ENCODE data around the gene LARGE2.

LARGE2 gene

DNA sequence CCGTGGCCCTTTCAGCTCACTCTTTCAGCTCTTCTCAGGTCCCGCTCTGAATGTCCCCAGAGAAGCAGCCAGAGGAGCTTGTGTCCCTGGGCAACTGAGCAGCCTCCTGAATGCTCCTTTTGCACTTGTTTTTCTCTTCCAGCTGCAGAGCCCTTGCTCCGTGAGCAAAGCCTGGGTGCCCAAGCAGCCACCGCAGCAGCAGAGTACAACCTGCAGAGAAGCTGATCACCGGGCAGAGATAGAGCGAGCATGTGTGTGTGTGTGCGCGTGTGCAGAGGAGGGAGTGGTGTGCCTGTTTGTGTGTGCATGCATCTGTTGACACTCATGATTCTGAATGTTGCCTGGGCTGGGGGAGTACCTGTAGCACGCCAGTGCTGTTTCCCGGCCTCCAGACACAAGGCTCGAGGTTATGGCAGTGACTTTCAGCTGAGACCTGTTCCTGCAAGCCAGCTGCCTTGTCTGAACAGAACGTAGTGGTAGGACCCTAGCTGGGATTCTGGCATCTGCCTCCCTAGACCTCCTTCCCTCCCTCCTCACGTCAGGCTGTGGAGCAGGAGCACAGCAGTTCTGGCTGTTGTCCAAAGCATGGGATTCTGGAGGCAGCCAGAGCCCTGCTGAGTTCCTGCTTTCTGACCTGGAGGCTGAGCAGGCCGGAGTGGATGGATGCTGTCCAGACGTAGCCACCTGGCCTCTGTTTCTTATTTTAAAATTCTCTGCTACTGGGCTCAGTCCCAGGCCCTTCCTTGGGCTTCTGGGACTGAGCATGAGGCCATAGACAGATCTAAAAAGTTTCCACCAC, 41.5 kb upstream of the LARGE2 start:
- Histone ChIP-seq H3K4me3 (ENCODE audit: low read depth, low read length) (no peak overlapping the region), H3K36me3 (peaks cover 3% of the 10 kb centered on the region), H3K9me3 (ENCODE audit: severe bottlenecking) (no peaks in the 10 kb centered on the region), H3K27ac (no peak overlapping the region), H3K27me3 (ENCODE audit: insufficient read depth, low read depth, severe bottlenecking) (no peaks in the 10 kb centered on the region)
- DNase-seq: no peak
- TF ChIP-seq, protein P1, sequence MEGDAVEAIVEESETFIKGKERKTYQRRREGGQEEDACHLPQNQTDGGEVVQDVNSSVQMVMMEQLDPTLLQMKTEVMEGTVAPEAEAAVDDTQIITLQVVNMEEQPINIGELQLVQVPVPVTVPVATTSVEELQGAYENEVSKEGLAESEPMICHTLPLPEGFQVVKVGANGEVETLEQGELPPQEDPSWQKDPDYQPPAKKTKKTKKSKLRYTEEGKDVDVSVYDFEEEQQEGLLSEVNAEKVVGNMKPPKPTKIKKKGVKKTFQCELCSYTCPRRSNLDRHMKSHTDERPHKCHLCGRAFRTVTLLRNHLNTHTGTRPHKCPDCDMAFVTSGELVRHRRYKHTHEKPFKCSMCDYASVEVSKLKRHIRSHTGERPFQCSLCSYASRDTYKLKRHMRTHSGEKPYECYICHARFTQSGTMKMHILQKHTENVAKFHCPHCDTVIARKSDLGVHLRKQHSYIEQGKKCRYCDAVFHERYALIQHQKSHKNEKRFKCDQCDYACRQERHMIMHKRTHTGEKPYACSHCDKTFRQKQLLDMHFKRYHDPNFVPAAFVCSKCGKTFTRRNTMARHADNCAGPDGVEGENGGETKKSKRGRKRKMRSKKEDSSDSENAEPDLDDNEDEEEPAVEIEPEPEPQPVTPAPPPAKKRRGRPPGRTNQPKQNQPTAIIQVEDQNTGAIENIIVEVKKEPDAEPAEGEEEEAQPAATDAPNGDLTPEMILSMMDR (IDR thresholded peaks at IDR 0.05; ENCODE audit: low read depth, low read length): no peak

DNA sequence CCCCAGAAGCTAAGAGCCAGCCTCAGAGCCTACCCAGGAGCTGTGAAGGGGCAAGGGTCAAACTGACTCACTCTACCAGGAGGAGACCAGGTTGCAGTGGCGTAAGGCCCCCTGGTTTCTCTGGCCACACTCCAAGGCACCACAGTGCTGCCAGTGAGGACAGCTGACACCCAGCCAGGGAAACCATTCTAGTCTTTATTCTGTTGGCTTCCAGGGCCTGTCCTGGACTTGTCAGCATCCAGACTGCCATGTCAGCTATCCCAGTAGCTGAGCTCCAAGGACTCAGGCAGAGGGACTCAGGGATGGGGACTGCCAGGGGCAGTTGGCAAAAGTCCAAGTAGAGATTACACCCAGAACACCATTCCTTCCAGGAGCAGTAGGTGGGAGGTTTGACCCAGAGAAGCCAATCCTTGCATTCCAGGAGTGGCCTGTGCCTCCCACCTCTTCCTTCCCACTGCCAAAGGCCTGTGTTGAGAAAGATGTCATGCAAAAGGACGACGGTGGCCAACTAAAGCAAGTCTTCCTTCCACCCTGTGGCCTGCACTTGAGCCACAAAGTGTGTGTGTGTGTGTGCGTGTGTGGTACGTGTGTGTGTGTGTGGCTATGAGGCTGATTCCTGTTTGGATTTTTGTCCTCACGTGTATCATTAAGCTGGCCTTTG, 40.6 kb upstream of the LARGE2 start:
- Histone ChIP-seq H3K9me3 (ENCODE audit: severe bottlenecking) (no peaks in the 10 kb centered on the region), H3K4me3 (ENCODE audit: low read depth, low read length) (no peak overlapping the region), H3K36me3 (peaks cover 3% of the 10 kb centered on the region), H3K27me3 (ENCODE audit: insufficient read depth, low read depth, severe bottlenecking) (no peaks in the 10 kb centered on the region), H3K27ac (no peak overlapping the region)
- TF ChIP-seq, protein P1 (IDR thresholded peaks at IDR 0.05; ENCODE audit: low read depth, low read length): no peak
- no peak for DNase-seq

DNA sequence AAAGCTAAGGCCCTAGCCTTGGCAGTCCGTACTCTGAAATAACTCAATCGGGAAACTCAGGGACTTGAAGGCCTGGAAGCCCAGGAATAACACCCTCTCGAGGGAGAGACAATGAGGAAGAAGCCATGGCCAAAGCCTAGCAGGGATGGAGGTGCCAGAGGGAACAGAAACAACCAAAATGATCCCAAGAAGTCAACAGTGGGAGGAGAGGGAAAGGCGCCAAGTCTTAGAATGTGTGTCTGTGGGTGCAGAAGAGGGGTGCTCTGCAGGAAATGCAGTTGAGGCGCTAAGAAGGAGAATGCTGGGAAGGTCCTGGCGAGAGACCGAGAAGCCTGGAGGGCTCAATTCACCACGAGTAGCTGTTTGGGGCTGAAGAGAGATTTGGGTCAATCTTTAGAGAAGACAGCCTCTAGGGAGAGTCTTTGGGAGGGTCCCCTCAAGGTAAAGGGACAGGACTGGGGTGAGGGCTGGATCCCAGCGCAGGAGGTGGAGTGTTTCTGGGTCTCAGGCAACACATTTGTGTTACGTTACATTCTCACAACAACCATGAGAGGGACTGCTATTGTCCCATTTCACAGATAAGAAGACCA, 37.8 kb upstream of the LARGE2 start:
- DNase-seq: no peak
- TF ChIP-seq, protein P1 (IDR thresholded peaks at IDR 0.05; ENCODE audit: low read depth, low read length): no peak
- Histone ChIP-seq H3K9me3 (ENCODE audit: severe bottlenecking) (no peaks in the 10 kb centered on the region), H3K27ac (peak overlapping the region; percentile 64; the same call in 1 of the 2 replicates), H3K4me3 (ENCODE audit: low read depth, low read length) (no peak overlapping the region), H3K27me3 (ENCODE audit: insufficient read depth, low read depth, severe bottlenecking) (no peaks in the 10 kb centered on the region), H3K36me3 (peaks cover 9% of the 10 kb centered on the region)

DNA sequence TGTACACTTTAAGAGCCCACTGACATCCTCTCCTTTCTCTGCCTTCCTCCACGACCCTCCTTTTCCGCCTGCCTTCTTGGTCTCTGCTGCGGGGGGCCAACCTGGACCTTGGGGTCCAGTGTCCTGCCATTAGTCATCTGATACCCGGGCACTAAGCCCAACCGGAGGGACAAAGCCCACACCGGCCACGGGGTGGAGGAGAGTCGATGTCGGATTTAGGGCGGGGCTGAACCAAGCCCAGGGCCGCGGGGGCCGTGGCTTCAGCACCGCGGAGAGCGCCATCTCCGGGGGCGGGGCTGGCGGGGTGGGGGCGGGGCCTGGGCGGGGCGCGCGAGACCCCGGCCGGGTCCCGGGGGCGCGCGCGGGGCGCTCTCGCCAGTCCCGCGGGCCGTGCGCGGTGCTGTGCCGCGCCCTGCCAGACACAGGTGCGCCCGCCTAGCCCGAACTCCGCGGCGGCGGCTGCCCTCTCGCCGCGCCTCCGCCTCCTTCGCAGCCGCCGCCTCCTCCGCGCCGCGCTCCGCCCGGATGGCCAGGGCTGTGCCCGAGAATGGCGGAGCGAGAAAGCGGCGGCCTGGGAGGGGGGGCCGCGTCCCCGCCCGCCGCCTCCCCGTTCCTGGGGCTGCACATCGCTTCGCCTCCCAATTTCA, 37.1 kb upstream of the LARGE2 start, which contains the start of gene MAPK8IP1:
Gene MAPK8IP1, plus strand, starts transcription at position 378 of the 647 bp plus-strand sequence. Its CDS starts 170 bp downstream, at position 548.
- peak within 1 kb of the TSS; percentile 81 for H3K4me3 ChIP-seq (ENCODE audit: low read depth, low read length)
- no peaks in the 10 kb centered on the region for H3K27me3 ChIP-seq (ENCODE audit: insufficient read depth, low read depth, severe bottlenecking)
- DNase-seq: peak; percentile 80
- TF ChIP-seq, protein P1 (IDR thresholded peaks at IDR 0.05; ENCODE audit: low read depth, low read length): no peak
- no peaks in the 10 kb centered on the region for H3K9me3 ChIP-seq (ENCODE audit: severe bottlenecking)
- peak within 1 kb of the TSS; percentile 65 for H3K27ac ChIP-seq
- peaks cover 9% of the 10 kb centered on the region for H3K36me3 ChIP-seq

DNA sequence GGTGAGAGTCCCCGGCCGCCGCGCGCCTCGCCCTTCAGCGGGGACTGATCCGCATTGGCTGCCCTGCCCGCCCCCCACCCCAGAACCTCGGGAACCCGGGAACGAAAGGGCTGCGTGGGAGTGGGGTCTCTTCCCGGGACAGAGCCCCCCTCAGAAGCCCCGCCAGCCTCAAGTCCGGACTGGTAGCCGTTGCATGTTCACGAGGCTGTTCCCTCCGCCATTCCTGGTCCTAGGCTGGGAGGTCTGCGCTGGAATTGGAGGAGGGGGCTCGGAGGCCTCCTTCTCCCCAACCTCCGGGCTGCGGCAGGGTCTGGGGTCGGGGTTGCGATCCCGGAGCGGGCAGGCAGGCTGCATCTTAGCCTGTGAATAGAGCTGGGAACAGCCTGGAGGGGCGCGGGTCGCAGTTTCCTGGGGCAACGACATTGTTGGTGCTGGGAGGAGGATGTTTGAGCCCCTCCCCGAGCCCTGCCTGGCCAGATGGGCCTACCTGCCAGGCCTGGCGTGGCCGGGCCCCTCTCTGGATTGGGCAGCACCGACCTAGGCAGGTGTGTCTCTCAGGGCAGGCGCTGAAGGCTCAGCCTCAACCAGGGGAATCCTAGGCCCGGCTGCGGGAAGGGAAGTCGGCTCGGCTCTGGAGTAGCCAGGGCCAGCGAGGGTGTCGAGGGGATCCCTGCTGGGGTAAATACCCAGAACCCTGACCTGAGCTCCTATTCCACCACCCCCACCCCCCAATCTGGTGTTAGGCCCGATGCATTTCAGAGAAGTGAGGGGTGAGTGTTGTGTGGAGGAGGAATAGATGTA, 36.3 kb upstream of the LARGE2 start:
- H3K27me3 ChIP-seq (ENCODE audit: insufficient read depth, low read depth, severe bottlenecking): no peaks in the 10 kb centered on the region
- H3K9me3 ChIP-seq (ENCODE audit: severe bottlenecking): no peaks in the 10 kb centered on the region
- DNase-seq: peak; percentile 46
- H3K4me3 ChIP-seq (ENCODE audit: low read depth, low read length): peak overlapping the region; percentile 81
- peak overlapping the region; percentile 65 for H3K27ac ChIP-seq
- TF ChIP-seq, protein P1 (IDR thresholded peaks at IDR 0.05; ENCODE audit: low read depth, low read length): no peak
- H3K36me3 ChIP-seq: peaks cover 9% of the 10 kb centered on the region
